Epithelial cell of alveolus of lung (primary cell): ENCODE measurements around the gene RTL3. TPM values are rescaled to one million over a fixed set of nuclear protein-coding genes. Genes with fewer than 3 reads are reported as not detected.

Experiments used
- total RNA-seq: library from RNA; depleted of rRNA; stranded (reverse); fragments of >200 nt; gene quantifications from 2 replicates; pipeline ENCODE4 v1.2.1, GENCODE V29; 2015

RTL3 gene, protein sequence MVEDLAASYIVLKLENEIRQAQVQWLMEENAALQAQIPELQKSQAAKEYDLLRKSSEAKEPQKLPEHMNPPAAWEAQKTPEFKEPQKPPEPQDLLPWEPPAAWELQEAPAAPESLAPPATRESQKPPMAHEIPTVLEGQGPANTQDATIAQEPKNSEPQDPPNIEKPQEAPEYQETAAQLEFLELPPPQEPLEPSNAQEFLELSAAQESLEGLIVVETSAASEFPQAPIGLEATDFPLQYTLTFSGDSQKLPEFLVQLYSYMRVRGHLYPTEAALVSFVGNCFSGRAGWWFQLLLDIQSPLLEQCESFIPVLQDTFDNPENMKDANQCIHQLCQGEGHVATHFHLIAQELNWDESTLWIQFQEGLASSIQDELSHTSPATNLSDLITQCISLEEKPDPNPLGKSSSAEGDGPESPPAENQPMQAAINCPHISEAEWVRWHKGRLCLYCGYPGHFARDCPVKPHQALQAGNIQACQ
- total RNA-seq = not detected in 2 replicates

GRCh38 chrX:78658845-78659744 is at the start of gene RTL3:
RTL3 (minus strand) TSS chrX:78659328; CDS start chrX:78658420, 908 bp downstream.

Other genes starting within 250 kb of the RTL3 start
- under 0.01 TPM in 1 of 2 replicates, not detected in the other for gene LPAR4, start 88.4 kb upstream of the RTL3 start, total RNA-seq